SK-N-SH treated with all-trans-retinoic acid at 6 μM for 48 hours (cell line): ENCODE results near the gene RRM1.

Experiments
- ATAC-seq: fragments of 200-7000 bp; cut with Tn5 transposase; 3 replicates; pipeline ENCODE4 v1.9.1; 2020; ENCODE audit warnings: mild to moderate bottlenecking, moderate library complexity
- ARNTL ChIP-seq: fragments of 450-650 bp; formaldehyde crosslinking; IDR thresholded peaks from 2 replicates; pipeline ENCODE4 v1.5.0; 2020; ENCODE audit warnings: low read depth, mild to moderate bottlenecking, moderate library complexity, borderline replicate concordance
- BACH2 ChIP-seq: fragments of 250-450 bp; sonication (Bioruptor Pico); IDR thresholded peaks from 2 replicates; pipeline ENCODE4 v1.9.0; 2021; ENCODE audit warnings: mild to moderate bottlenecking, borderline replicate concordance
- CREB5 ChIP-seq: fragments of 250-450 bp; sonication (Bioruptor Pico); IDR thresholded peaks from 2 replicates; pipeline ENCODE4 v1.5.1; 2020; ENCODE audit warnings: low read depth, mild to moderate bottlenecking, moderate library complexity
- CSDC2 ChIP-seq: fragments of 250-450 bp; sonication (Bioruptor Pico); IDR thresholded peaks from 2 replicates; pipeline ENCODE4 v1.5.0; 2020; ENCODE audit warnings: mild to moderate bottlenecking, moderate library complexity
- CSRNP3 ChIP-seq: fragments of 250-450 bp; sonication (Bioruptor Pico); IDR thresholded peaks from 2 replicates; pipeline ENCODE4 v1.5.1; 2021; ENCODE audit warnings: mild to moderate bottlenecking, moderate library complexity
- ESRRG ChIP-seq: fragments of 250-450 bp; sonication (Bioruptor Pico); IDR thresholded peaks from 2 replicates; pipeline ENCODE4 v1.6.1; 2021; ENCODE audit warnings: mild to moderate bottlenecking
- ISL1 ChIP-seq: fragments of 250-450 bp; sonication (Bioruptor Pico); IDR thresholded peaks from 2 replicates; pipeline ENCODE4 v2.1.2; 2022; ENCODE audit warnings: mild to moderate bottlenecking, moderate library complexity
- OSR1 ChIP-seq: fragments of 250-450 bp; sonication (Bioruptor Pico); IDR thresholded peaks from 2 replicates; pipeline ENCODE4 v1.8.0; 2022; ENCODE audit warnings: moderate library complexity, mild to moderate bottlenecking, inconsistent platforms
- PATZ1 ChIP-seq: fragments of 250-450 bp; sonication (Bioruptor Pico); IDR thresholded peaks from 2 replicates; pipeline ENCODE4 v1.8.0; 2020; ENCODE audit warnings: mild to moderate bottlenecking, moderate library complexity, borderline replicate concordance
- POU6F1 ChIP-seq: fragments of 250-450 bp; sonication (Bioruptor Pico); IDR thresholded peaks from 2 replicates; pipeline ENCODE4 v1.8.0; 2021; ENCODE audit warnings: low read depth, mild to moderate bottlenecking, moderate library complexity, borderline replicate concordance
- PPARA ChIP-seq: fragments of 250-450 bp; sonication (Bioruptor Pico); IDR thresholded peaks from 2 replicates; pipeline ENCODE4 v1.5.0; 2020; ENCODE audit warnings: mild to moderate bottlenecking, borderline replicate concordance
- RARB ChIP-seq: fragments of 250-450 bp; sonication (Bioruptor Pico); IDR thresholded peaks from 2 replicates; pipeline ENCODE4 v1.8.0; 2021; ENCODE audit warnings: mild to moderate bottlenecking, moderate library complexity
- SNAI2 ChIP-seq: fragments of 250-450 bp; sonication (Bioruptor Pico); IDR thresholded peaks from 2 replicates; pipeline ENCODE4 v1.5.0; 2020; ENCODE audit warnings: mild to moderate bottlenecking, moderate library complexity
- TCF4 ChIP-seq: fragments of 250-450 bp; sonication (Bioruptor Pico); IDR thresholded peaks from 2 replicates; pipeline ENCODE4 v1.8.0; 2021; ENCODE audit warnings: mild to moderate bottlenecking, moderate library complexity, borderline replicate concordance
- TOX ChIP-seq: fragments of 250-450 bp; sonication (Bioruptor Pico); IDR thresholded peaks from 2 replicates; pipeline ENCODE4 v1.8.0; 2021; ENCODE audit warnings: mild to moderate bottlenecking, moderate library complexity, borderline replicate concordance
- TSHZ2 ChIP-seq: fragments of 250-450 bp; sonication (Bioruptor Pico); IDR thresholded peaks from 2 replicates; pipeline ENCODE4 v1.5.0; 2020; ENCODE audit warnings: mild to moderate bottlenecking, moderate library complexity
- ZC3H10 ChIP-seq: fragments of 250-450 bp; sonication (Bioruptor Pico); IDR thresholded peaks from 2 replicates; pipeline ENCODE4 v1.5.1; 2021; ENCODE audit warnings: mild to moderate bottlenecking, moderate library complexity
- ZFP3 ChIP-seq: fragments of 250-450 bp; sonication (Bioruptor Pico); IDR thresholded peaks from 2 replicates; pipeline ENCODE4 v1.5.0; 2020; ENCODE audit warnings: mild to moderate bottlenecking, moderate library complexity
- ZFP30 ChIP-seq: fragments of 450-650 bp; formaldehyde crosslinking; IDR thresholded peaks from 2 replicates; pipeline ENCODE4 v1.5.0; 2022; ENCODE audit warnings: mild to moderate bottlenecking, moderate library complexity
- ZNF565 ChIP-seq: fragments of 450-650 bp; formaldehyde crosslinking; conservative IDR thresholded peaks from 2 replicates; pipeline ENCODE4 v1.5.0; 2020; ENCODE audit warnings: low read depth, mild to moderate bottlenecking, moderate library complexity
- ZNF70 ChIP-seq: fragments of 450-650 bp; formaldehyde crosslinking; IDR thresholded peaks from 2 replicates; pipeline ENCODE4 v1.5.0; 2020; ENCODE audit warnings: mild to moderate bottlenecking, moderate library complexity
- ZNF8 ChIP-seq: fragments of 450-650 bp; formaldehyde crosslinking; IDR thresholded peaks from 2 replicates; pipeline ENCODE4 v1.5.0; 2020; ENCODE audit warnings: mild to moderate bottlenecking, moderate library complexity

Gene RRM1

GRCh38 chr11:4093519-4094347, 866 bp upstream of the RRM1 start:
- ATAC-seq, result peak; percentile 3
- TF ChIP-seq ARNTL (CRISPR knock-in tag), result no peak
- TF ChIP-seq ZFP3 (CRISPR knock-in tag), result no peak
- no peak for TF ChIP-seq ESRRG (CRISPR knock-in tag)
- no peak for TF ChIP-seq OSR1 (CRISPR knock-in tag)
- TF ChIP-seq CSDC2, result no peak
- no peak for TF ChIP-seq TOX
- TF ChIP-seq PPARA (CRISPR knock-in tag), result no peak
- no peak for TF ChIP-seq POU6F1
- no peak for TF ChIP-seq RARB (CRISPR knock-in tag)
- TF ChIP-seq BACH2 (CRISPR knock-in tag), result no peak
- TF ChIP-seq TSHZ2, result no peak
- TF ChIP-seq ISL1 (CRISPR knock-in tag), result no peak
- TF ChIP-seq ZNF8 (CRISPR knock-in tag), result no peak
- no peak for TF ChIP-seq ZFP30 (CRISPR knock-in tag)
- TF ChIP-seq CSRNP3 (CRISPR knock-in tag), result no peak
- no peak for TF ChIP-seq ZC3H10 (CRISPR knock-in tag)
- TF ChIP-seq ZNF565 (CRISPR knock-in tag), result no peak

GRCh38 chr11:4095509-4096230, 1.1 kb downstream of the RRM1 start:
- TF ChIP-seq TOX (no peak), BACH2 (CRISPR knock-in tag) (no peak), PPARA (CRISPR knock-in tag) (no peak), ZFP3 (CRISPR knock-in tag) (no peak), ZNF70 (no peak), PATZ1 (no peak), ZNF565 (CRISPR knock-in tag) (no peak), ESRRG (CRISPR knock-in tag) (no peak), ZFP30 (CRISPR knock-in tag) (no peak), ZNF8 (CRISPR knock-in tag) (no peak), CSRNP3 (CRISPR knock-in tag) (no peak), SNAI2 (CRISPR knock-in tag) (no peak), ARNTL (CRISPR knock-in tag) (no peak), RARB (CRISPR knock-in tag) (no peak), ZC3H10 (CRISPR knock-in tag) (no peak), TSHZ2 (no peak), ISL1 (CRISPR knock-in tag) (no peak), CREB5 (CRISPR knock-in tag) (no peak), TCF4 (CRISPR knock-in tag) (no peak), CSDC2 (no peak)
- TF ChIP-seq, all 23 proteins: peak for 0
- ATAC-seq, result peak; percentile 14; the same call in 2 of the 3 replicates
